Head of caudate nucleus (tissue), 42 donors: ENCODE results near the gene CYP4B1.
"Not testable (repeated sequence)": the region's sequence is repeated elsewhere in the genome, so short reads cannot be mapped to it uniquely, and the experiment has no call there.

Source experiments
- DNase-seq, 42 donors: peaks; one replicate each; pipeline versions ENCODE4 v3.0.0 to v3.0.0-alpha.2; 2020 to 2021; ENCODE audit warnings: mixed read lengths in 7 of 42
- intact Hi-C: fragments of 100-400 bp; cut with DNase I; formaldehyde crosslinking; loops from one replicate; pipeline ENCODE4 v1.15.0; 2022

Gene CYP4B1

DNA sequence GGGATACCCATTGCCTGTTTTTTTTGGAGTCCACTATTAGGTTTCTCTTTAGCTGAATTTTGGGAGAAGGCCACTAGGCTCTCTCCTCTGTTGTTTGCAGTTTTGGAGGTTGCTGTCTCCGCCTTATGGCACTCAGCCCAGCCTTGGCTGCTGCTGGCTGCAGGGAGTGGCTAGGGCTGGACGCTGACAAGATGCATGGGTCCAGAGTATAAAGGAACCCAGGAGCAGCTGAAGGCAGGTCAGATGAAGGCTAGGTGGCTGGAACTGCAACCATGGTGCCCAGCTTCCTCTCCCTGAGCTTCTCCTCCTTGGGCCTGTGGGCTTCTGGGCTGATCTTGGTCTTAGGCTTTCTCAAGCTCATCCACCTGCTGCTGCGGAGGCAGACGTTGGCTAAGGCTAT, at the start of gene CYP4B1:
CYP4B1 (plus strand) TSS at position 237 of the 400 bp plus-strand sequence; CDS start at position 273, 36 bp downstream.
- intact Hi-C loops, result no loop called here
- no peak for DNase-seq

DNA sequence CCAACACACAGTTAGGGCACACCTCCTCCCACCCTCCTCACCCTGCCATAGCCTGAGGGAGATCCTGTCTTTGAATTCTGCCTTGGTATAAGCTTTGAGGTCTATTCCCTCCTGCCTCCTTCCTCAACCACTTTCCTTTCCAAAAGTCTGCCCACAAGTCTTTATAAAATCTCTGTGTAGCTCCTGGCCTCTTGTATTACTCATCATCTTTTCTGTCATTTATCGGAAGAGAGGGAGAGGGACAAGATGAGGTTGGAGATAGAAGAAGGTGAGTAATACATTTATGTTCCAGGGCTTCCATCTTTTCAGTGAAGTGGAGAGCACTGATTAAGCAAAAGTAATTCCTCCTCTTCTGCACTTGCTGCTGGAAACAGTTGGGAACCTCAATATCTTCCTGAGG, 49.4 kb upstream of the CYP4B1 start:
- no peak for DNase-seq
- intact Hi-C loops, result no loop called here

DNA sequence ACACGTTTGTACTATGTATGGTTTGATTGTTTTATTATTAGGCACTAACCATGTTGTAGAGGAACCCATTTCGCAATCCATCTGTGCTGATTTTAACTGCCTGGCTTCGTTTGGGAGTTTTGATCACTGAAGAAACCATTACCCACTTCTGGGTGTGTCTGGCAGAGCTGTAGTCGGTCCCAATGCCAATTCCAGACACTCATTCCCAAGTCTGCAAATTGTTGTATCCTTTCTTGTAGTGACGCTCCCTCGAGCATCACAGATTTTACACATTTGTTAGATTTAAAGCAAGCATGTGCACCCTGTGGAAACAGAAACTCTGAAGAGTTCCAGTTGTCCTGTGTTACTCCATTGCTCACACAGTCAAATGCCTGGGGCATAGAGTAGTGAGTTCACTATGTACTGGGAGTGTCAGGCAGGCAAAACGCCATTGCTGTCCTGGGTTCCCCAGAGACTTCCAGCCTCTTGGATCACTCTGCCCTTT, 48.9 kb upstream of the CYP4B1 start:
- intact Hi-C loops, result no loop called here
- no peak for DNase-seq

DNA sequence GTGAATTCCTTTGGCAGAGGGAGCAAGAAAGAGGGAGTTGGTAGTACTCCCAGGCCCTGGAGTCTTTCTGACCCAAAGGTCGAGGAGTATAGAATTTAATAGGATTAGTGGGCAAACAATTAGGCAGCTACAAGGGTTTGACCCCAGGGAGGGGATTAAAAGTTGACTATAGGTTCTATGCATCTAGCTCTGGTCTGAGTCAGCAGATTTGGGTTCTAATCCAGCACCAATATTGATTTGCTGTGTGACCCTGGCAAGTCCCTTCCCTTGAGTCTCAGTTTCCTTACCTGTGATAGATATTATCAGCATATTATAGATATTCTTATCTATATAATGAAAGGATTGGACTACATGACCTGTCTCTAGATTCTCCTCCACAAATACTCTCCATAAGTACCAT, 44.9 kb upstream of the CYP4B1 start:
- intact Hi-C loops, result no loop called here
- DNase-seq, result no peak

DNA sequence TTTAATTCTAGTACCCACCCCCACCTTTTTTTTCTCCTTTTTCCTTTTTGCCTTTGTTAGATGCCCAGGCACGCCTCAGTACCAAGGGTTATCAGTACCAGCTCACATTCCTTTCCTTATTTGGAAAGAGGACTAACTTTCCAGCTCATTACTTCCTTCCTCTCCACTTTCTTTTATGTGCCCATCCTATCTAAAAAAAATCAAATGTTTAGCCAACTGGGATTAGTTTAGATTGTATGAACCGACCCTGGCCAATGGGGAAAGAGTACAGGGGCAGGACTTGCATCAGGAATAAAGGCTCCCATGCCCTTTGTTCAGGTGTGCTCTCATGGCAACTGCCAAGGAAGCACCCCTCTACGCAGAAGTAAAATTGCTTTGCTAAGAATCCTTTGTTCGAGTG, 44.1 kb upstream of the CYP4B1 start:
- DNase-seq, intact Hi-C loops: not testable (repeated sequence)

DNA sequence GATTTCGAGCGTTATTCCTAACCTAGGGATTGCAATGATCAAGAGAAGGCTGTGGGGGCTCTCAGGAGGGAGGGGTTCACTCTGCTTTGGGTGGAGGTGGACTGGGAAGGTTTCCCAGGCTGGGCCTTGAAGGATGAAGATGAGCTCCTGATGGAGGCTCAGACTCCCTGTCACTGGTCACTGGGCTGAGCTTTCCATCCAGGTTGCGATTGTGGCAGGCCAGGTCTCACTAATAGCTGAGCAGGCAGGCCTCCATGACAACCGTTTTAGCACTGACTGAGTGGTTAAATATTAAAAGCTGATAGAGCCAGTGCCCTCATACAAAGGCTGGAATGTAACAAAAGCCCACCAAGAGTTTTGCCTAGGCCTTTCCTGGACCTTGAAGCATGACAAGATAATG, 43.7 kb upstream of the CYP4B1 start:
- intact Hi-C loops, result no loop called here
- DNase-seq, result no peak

DNA sequence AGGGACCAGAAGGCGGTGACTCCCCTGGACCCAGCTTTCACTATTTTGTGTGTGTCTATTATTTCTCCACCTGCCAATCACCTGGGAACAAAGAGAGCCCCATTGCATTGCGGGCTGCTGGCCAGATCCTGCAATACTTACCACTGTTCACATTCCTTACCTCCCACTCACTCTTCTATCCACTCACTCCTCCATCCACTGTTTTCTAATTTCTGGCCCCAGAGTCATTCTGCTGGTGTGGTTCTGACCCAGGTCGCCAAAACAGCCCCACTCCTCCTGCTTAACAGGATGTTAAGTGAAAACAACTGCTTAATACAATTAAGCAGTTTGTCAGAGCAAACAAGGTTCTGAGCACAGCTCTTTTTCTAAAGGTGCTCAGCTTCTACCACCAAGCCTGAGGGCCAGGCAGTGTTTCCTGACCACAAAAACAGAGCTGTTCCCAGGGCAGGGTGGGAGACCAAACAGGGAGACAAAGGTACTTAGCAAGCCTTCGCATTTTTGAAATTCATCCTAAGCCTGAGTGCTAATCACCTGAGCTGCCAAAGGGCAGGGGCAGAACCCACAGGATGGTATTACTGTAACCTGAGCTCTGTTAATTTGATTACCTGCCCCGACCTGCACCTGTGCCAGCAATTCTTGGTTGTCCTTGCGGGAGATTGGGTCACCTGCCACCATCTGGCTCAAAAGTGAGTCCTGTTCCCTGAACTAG, 41.4 kb upstream of the CYP4B1 start:
- intact Hi-C loops, result no loop called here
- no peak for DNase-seq

DNA sequence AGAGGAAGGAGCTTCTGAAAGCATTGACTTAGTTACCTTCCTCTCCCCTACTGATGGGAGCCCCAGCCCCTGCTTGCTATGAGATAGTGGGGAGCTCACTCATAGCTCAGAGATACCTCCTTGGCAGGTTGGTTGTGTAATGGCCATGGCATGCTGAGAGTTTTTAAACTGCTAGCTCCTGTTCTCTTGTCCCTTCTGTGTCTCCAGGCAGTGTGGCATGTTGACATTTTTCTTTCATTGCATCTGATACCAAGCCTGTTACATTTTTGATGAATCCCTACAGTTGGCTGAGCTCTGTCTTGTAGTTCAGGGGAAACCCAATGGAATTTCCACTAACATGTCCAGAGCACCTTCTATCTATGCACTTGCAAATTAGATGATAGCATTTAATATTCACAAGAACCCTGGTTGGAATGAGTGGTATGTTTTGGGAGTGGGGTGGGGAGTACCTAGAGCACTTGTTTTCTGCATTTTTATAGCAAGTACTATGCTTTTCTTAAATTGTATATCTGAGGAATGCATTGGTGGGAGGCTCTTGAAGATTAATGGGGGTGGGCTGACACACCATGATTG, 40.8 kb upstream of the CYP4B1 start:
- DNase-seq, result no peak
- intact Hi-C loops, result no loop called here

DNA sequence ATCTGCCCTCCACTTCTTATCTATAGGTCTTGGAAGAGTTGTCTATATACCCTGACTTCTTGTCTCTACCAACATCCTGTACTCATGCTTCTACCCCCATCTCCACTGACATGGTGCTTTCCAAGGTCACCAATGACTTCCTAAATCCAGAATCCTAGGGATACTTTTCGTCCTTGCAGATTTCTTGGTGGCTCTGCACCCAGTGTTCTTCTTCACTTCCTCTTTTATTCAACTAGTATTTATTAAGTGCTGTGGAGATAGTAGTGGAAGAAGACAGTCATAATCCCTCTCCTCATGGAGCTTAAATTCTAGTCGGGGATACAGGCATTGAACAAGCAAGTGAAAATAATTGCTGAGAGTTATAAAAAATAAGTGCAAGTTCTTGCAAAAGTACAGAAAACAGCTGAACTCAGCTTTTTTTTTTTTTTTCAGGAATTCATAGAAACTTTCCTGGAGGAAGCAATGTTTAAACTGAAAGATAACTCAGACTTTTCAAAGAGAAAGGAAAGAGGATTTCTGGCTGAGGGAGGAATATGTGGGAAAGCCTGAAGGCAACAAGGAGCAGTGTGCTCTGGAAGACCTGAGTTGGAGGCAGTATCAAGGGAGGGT, 38.2 kb upstream of the CYP4B1 start:
- no peak for DNase-seq
- intact Hi-C loops, result no loop called here

DNA sequence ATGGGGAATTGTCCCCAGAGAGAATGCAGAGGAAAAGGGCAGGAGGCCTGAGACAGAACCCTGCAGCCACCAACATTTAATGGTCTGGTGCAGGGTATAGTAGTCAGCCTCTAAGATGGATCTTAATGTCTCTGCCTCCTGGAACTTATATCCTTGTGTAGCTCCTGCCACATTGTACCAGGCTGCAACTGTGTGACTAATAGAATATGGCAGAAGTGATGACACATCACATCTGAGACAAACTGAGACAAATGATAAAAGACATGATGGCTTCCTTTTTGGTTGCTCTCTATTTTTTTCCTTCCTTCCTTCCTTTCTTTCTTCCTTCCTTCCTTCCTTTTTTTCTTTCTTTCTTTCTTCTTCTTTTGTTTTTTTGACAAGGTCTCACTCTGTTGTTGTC, 37.1 kb upstream of the CYP4B1 start:
- intact Hi-C loops, result no loop called here
- no peak for DNase-seq

DNA sequence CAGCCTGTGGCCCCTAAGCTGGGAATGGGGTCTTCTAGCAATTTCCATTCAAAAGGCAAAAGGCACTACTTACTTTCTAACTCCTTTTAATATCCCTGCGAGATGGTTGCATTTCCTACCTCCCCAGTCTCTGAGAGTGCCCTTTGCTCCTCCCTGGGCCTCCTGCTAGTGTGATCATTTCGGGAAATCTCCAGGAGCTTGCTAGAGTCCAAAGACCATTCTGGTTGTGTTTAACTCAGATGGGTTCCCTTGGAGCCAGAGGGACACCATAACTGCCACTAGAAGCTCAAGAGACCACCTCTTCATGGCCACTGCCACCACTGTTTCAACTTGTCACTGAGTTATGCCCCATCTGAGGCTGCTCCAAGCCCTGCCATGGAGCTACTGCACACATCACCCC, 34.4 kb upstream of the CYP4B1 start:
- intact Hi-C loops, result no loop called here
- DNase-seq, result no peak

DNA sequence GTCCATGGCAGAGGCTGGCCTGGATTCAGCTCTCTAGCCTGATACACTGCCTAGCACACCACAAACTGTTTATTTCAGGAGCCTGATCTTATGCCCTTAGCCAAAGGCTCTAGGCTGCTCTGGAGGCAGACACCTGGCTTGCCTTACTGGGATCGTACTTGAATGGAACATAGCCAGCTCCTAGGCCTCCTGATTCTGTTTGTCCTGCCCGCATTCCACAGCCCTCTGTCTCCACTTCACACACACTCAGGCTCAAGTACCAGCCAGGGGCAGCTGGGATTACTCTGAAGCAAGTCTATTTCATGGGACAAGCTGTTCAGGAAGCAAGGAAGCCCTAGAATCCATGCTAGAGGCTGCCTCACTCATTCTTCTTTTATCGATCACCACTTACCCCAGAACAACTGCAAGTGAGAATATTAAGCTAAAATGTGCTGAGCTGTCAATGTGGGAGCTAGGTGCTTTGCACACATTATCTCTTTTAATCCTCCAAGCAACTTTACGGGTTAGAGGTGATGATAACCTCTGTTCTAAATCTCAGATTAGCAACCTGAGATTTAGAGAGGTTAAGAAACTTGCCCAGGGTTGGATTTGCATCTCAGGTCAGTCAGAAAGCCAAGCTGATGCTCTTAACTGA, 31.1 kb upstream of the CYP4B1 start:
- intact Hi-C loops, result no loop called here
- no peak for DNase-seq

DNA sequence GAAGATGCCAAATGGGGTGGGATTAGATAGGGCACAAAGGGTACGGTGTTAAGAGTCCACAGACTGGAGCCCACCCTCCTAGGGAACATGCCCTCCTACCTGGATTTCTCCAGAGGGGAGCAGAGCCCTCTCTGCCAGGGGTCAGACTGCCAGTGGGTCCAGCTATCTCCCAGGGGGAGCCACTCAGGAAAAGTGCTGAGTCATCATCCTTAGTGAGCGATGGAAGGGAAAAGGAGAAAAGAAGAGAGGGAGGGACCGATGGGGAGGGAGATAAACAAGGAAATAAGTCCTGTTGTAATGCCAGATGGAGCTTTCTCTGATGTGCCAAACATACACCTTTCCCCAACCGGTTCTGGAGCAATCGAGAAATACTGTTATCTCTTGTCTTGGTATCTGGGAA, 30.4 kb upstream of the CYP4B1 start:
- DNase-seq, result no peak
- intact Hi-C loops, result no loop called here

DNA sequence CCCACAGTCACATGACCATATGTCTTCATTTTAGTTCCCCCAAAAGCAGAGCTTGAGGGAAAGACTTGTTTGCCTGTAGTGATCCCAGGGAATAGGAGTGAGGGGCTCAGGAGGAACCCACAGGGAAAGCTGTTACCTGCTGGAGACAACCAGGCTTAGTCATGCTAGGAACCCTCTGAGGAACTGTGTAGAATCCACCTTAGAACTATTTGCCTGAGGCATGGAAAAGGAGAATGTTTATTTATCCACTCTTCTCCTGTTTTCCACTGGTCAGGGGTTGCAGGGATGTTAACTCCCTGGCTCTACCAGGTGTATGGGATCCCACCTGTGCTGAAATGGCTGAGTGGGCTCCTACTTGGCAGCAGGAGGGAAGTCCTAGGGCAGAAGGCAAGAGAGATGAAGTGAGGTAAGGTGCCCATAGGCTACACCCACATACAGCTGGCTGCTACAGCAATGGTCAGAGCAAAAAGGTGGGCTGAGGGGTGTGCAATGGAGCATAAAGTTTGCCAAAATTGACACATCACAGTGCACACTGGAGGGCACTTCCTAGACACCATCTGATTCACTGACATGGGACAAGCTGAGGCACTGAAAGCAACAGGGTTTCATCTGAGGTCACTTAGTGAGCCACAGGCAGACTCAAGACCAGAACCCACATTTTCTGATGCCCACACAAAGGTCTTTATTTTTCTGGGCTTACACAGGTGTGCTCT, 29.7 kb upstream of the CYP4B1 start:
- DNase-seq, result no peak
- intact Hi-C loops, result no loop called here

DNA sequence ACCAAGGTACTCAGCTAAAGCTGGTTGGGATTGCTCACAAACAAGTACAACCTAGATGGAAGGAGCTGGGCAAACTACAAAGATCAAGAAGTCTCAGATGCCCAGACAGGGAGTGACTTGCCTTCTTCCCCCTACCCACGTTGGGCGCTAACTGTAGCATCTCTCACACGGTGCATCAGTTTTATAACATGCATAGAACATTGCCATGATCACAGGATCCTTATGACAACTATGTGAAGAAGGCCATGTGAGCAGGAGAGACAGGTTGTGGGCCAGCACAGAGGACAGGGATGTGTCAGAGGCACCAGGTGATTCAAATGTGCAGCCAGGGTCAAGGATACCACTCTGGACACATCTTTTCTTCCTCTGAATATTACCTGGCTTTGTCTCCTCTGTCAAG, 28.3 kb upstream of the CYP4B1 start:
- no peak for DNase-seq
- intact Hi-C loops, result no loop called here

DNA sequence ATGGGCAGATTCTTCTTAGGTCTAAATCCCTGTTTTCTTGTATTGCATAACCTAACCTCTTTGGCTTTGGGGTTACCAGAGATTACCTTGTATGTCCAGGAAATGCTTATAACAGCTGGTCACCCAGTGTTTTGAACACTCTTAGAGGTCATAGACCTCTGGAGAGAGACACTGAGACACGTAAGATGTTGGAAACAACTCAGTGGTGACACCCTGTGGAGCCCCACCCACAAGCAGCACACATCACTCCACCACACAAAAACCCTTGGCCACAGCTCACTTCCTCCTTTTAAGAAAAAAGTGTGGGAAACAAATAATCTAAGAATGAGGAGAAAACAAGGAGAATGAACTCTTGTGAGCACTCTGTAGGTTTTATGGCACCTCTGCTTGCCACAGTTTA, 26.3 kb upstream of the CYP4B1 start:
- intact Hi-C loops, result no loop called here
- no peak for DNase-seq

DNA sequence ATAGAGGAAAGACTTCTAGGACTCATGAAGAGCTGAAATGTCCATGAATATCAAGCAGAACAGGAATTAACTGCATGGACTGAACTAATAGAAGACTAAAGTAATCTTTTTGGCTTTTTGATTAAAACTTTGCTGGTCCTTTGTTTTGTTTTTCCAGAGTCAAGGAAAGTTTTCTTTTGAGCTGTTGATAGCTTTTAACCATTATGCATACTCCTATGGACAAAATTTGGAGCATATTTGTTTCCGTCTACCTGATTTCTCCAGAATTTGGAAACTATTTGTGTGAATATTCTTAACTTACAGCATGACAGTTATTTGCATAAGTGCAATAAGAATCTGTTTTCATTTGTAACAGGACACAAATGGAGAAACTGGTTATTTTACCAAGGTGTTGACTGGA, 24.5 kb upstream of the CYP4B1 start:
- no peak for DNase-seq
- intact Hi-C loops, result no loop called here

DNA sequence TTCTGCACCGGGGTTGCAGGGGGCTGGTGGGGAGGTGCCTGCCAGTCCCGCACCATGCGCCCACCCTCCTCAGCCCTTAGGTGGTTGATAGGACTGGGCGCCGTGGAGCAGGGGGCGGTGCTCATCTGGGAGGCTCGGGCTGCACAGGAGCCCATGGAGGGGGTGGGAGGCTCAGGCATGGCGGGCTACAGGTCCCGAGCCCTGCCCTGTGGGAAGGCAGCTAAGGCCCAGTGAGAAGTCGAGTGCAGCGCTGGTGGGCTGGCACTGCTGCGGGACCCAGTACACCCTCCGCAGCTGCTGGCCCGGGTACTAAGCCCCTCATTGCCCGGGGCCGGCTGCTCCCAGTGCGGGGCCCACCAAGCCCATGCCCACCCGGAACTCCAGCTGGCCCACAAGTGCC, 20.4 kb upstream of the CYP4B1 start:
- intact Hi-C loops, DNase-seq: not testable (repeated sequence)

DNA sequence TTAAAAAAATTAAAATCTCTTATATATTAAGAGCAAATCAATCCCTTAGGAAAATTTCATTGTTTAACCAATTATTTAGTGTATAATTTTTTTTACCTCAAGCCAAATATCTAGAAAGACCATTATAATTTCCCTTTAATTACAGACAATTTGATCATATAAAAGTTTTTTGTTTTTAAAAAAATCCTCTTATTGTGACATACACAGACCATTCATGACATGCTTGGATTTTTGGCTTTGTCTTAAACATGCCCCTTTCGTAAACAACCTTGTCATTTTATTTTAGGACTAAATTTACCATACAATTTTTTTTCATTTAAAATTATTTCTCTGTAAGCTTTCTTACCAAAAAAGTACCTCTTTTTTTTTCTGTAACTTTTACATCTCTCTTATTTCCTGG, 14.2 kb upstream of the CYP4B1 start:
- intact Hi-C loops, result no loop called here
- no peak for DNase-seq

DNA sequence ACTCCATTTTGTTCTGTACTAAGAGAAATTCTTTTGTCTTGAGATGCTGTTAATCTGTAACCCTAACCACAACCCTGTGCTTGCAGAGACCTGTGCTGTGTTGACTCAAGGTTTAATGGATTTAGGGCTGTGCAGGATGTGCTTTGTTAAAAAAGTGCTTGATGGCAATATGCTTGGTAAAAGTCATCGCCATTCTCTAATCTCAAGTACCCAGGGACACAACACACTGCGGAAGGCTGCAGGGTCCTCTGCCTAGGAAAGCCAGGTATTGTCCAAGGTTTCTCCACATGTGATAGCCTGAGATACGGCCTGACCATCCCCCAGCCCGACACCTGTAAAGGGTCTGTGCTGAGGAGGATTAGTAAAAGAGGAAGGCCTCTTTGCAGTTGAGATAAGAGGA, 10.2 kb upstream of the CYP4B1 start:
- DNase-seq, intact Hi-C loops: not testable (repeated sequence)
